GM21723 (cell line): ENCODE data around the gene CADPS2.
"Not testable (repeated sequence)": the region's sequence is repeated elsewhere in the genome, so short reads cannot be mapped to it uniquely, and the experiment has no call there.

Experiments
- ATAC-seq: cut with Tn5 transposase; IDR thresholded peaks from one replicate; pipeline ENCODE4 v1.9.1; 2021; ENCODE audit warnings: mild to moderate bottlenecking, moderate library complexity; ENCODE audit not compliant: unreplicated experiment

Gene CADPS2

GRCh38 chr7:122850528-122850927, 35.7 kb downstream of the CADPS2 start:
- no peak for ATAC-seq

- ATAC-seq: no peak
Measured at GRCh38 chr7:122849957-122850328, 36.3 kb downstream of the CADPS2 start.

- ATAC-seq: no peak
Measured at GRCh38 chr7:122849322-122849956, 36.8 kb downstream of the CADPS2 start.

- no peak for ATAC-seq
Measured at GRCh38 chr7:122847871-122848473, 38.3 kb downstream of the CADPS2 start.

- no peak for ATAC-seq
Measured at GRCh38 chr7:122846591-122846990, 39.7 kb downstream of the CADPS2 start.

GRCh38 chr7:122845286-122845685, 41.0 kb downstream of the CADPS2 start:
- no peak for ATAC-seq

- no peak for ATAC-seq
Measured at GRCh38 chr7:122844191-122844988, 41.9 kb downstream of the CADPS2 start.

- no peak for ATAC-seq
Measured at GRCh38 chr7:122842971-122843370, 43.3 kb downstream of the CADPS2 start.

GRCh38 chr7:122836286-122836685, 50.0 kb downstream of the CADPS2 start:
- ATAC-seq: not testable (repeated sequence)

GRCh38 chr7:122834571-122834942, 51.7 kb downstream of the CADPS2 start:
- ATAC-seq: not testable (repeated sequence)

- no peak for ATAC-seq
Measured at GRCh38 chr7:122833888-122834570, 52.2 kb downstream of the CADPS2 start.

GRCh38 chr7:122831436-122831835, 54.8 kb downstream of the CADPS2 start:
- no peak for ATAC-seq

- ATAC-seq: no peak
Measured at GRCh38 chr7:122829962-122830361, 56.3 kb downstream of the CADPS2 start.

- no peak for ATAC-seq
Measured at GRCh38 chr7:122827763-122828162, 58.5 kb downstream of the CADPS2 start.

- no peak for ATAC-seq
Measured at GRCh38 chr7:122813845-122814244, 72.4 kb downstream of the CADPS2 start.

- ATAC-seq: no peak
Measured at GRCh38 chr7:122803851-122804250, 82.4 kb downstream of the CADPS2 start.

GRCh38 chr7:122803323-122803722, 82.9 kb downstream of the CADPS2 start:
- ATAC-seq: no peak

- ATAC-seq: no peak
Measured at GRCh38 chr7:122802301-122802751, 83.9 kb downstream of the CADPS2 start.

GRCh38 chr7:122791959-122792545, 94.2 kb downstream of the CADPS2 start:
- ATAC-seq: no peak

- no peak for ATAC-seq
Measured at GRCh38 chr7:122790591-122790990, 95.7 kb downstream of the CADPS2 start.

GRCh38 chr7:122790132-122790531, 96.1 kb downstream of the CADPS2 start:
- ATAC-seq: no peak
